GM23338 (cell line): ENCODE data around the gene PGP. TPM values are rescaled to one million over a fixed set of nuclear protein-coding genes. Genes with fewer than 3 reads are reported as not detected.

Experiments used
- ATAC-seq: fragments of 200-7000 bp; cut with Tn5 transposase; 3 replicates; pipeline ENCODE4 v1.9.1; 2020
- DNase-seq: peaks from one replicate; pipeline ENCODE4 v3.0.0-alpha.2; 2015; ENCODE audit warnings: low spot score
- H2AFZ ChIP-seq: fragments of 200-600 bp; sonication (generic); 2 replicates; pipeline ENCODE4 v1.8.0; 2016; ENCODE audit warnings: antibody characterized with exemption, mild to moderate bottlenecking, moderate library complexity
- H3F3A ChIP-seq: fragments of 200-600 bp; sonication (generic); replicated peaks from 2 replicates; pipeline ENCODE4 v1.8.0; 2017; ENCODE audit warnings: antibody characterized with exemption, mixed run types, low read depth
- H3K27ac ChIP-seq: fragments of 200-600 bp; sonication (generic); 2 replicates; pipeline ENCODE4 v1.6.1; 2016; ENCODE audit warnings: low read depth
- H3K27me3 ChIP-seq: fragments of 200-600 bp; sonication (generic); 2 replicates; pipeline ENCODE4 v1.8.0; 2016; ENCODE audit warnings: mild to moderate bottlenecking, mixed run types, moderate library complexity; ENCODE audit not compliant: insufficient read depth
- H3K36me3 ChIP-seq: fragments of 200-600 bp; sonication (generic); 2 replicates; pipeline ENCODE4 v1.8.0; 2016; ENCODE audit warnings: mild to moderate bottlenecking; ENCODE audit not compliant: insufficient read depth
- H3K4me1 ChIP-seq: fragments of 200-600 bp; sonication (generic); 2 replicates; pipeline ENCODE4 v1.8.0; 2016; ENCODE audit warnings: mild to moderate bottlenecking, moderate library complexity; ENCODE audit not compliant: insufficient read depth
- H3K4me2 ChIP-seq: fragments of 200-600 bp; sonication (generic); 2 replicates; pipeline ENCODE4 v1.7.1; 2017; ENCODE audit warnings: mixed run types
- H3K4me3 ChIP-seq: fragments of 200-600 bp; sonication (generic); 2 replicates; pipeline ENCODE4 v1.6.1; 2016; ENCODE audit warnings: mixed run types
- H3K79me2 ChIP-seq: fragments of 200-600 bp; sonication (generic); replicated peaks from 2 replicates; pipeline ENCODE4 v1.8.0; 2017; ENCODE audit warnings: mild to moderate bottlenecking; ENCODE audit not compliant: insufficient read depth
- H3K9me2 ChIP-seq: fragments of 200-600 bp; sonication (generic); 2 replicates; pipeline ENCODE4 v1.8.0; 2017; ENCODE audit not compliant: insufficient read depth
- H4K20me1 ChIP-seq: fragments of 200-600 bp; sonication (generic); replicated peaks from 2 replicates; pipeline ENCODE4 v1.8.0; 2017; ENCODE audit warnings: mild to moderate bottlenecking; ENCODE audit not compliant: insufficient read depth
- H3K27ac Mint-ChIP-seq: 2 replicates; pipeline ENCODE4 v1.8.0; 2020; ENCODE audit warnings: inconsistent platforms, mild to moderate bottlenecking, moderate library complexity, mixed read lengths
- H3K27me3 Mint-ChIP-seq: 3 replicates; pipeline ENCODE4 v1.8.0; 2022; ENCODE audit warnings: low read depth, mild to moderate bottlenecking, moderate library complexity, mixed read lengths, inconsistent platforms; ENCODE audit not compliant: insufficient read depth, poor library complexity
- H3K36me3 Mint-ChIP-seq: 3 replicates; pipeline ENCODE4 v1.8.0; 2021; ENCODE audit warnings: low read depth, mild to moderate bottlenecking, inconsistent platforms, moderate library complexity, mixed read lengths
- H3K4me1 Mint-ChIP-seq: 3 replicates; pipeline ENCODE4 v1.8.0; 2020; ENCODE audit warnings: mild to moderate bottlenecking, inconsistent platforms, mixed read lengths
- H3K4me3 Mint-ChIP-seq: 3 replicates; pipeline ENCODE4 v1.8.0; 2021; ENCODE audit warnings: moderate library complexity, mild to moderate bottlenecking, inconsistent platforms, mixed read lengths
- H3K9me3 Mint-ChIP-seq: 3 replicates; pipeline ENCODE4 v1.8.0; 2020; ENCODE audit warnings: moderate library complexity, mild to moderate bottlenecking, inconsistent platforms, mixed read lengths
- CREB1 ChIP-seq: fragments of 250-450 bp; sonication (Bioruptor Pico); IDR thresholded peaks from 2 replicates; pipeline ENCODE4 v1.5.0; 2020; ENCODE audit warnings: low read depth, mild to moderate bottlenecking, moderate library complexity
- CTCF ChIP-seq, 2 experiments: fragments of 200-600 bp in 1 of 2; sonication (generic) in 1 of 2; conservative IDR thresholded peaks; 2 replicates each; pipeline versions ENCODE4 v1.5.1 to v1.6.1; 2016 to 2017; ENCODE audit warnings: antibody characterized with exemption in 2 of 2, low read depth in 2 of 2, mild to moderate bottlenecking in 2 of 2, moderate library complexity in 1 of 2
- ETS1 ChIP-seq: IDR thresholded peaks from 2 replicates; pipeline ENCODE4 v1.6.1; 2016; ENCODE audit warnings: antibody characterized with exemption
- EZH2phosphoT487 ChIP-seq: fragments of 200-600 bp; sonication (generic); IDR thresholded peaks from one replicate; pipeline ENCODE4 v1.8.1; 2018; ENCODE audit warnings: antibody characterized with exemption; ENCODE audit not compliant: unreplicated experiment
- JUNB ChIP-seq: IDR thresholded peaks from one replicate; pipeline ENCODE4 v1.6.1; 2016; ENCODE audit warnings: antibody characterized with exemption; ENCODE audit not compliant: unreplicated experiment
- ZNF114 ChIP-seq: fragments of 250-450 bp; sonication (Bioruptor Pico); IDR thresholded peaks from 2 replicates; pipeline ENCODE4 v1.5.0; 2020; ENCODE audit warnings: mild to moderate bottlenecking, moderate library complexity
- ZNF331 ChIP-seq: fragments of 250-450 bp; sonication (Bioruptor Pico); IDR thresholded peaks from 2 replicates; pipeline ENCODE4 v1.5.0; 2020; ENCODE audit warnings: low read depth, mild to moderate bottlenecking, moderate library complexity
- polyA plus RNA-seq: library from polyadenylated mRNA; unstranded; fragments of >200 nt; fragmentation: Nextera tagmentation; extraction: Ambion mirVana; gene quantifications from 2 replicates; pipeline ENCODE4 v1.2.1, GENCODE V29; 2016
- total RNA-seq: library from RNA; depleted of rRNA; stranded (reverse); fragments of >200 nt; shearing (Covaris generic); gene quantifications from 2 replicates; pipeline ENCODE4 v1.2.3, GENCODE V29; 2014
- TF ChIP-seq, protein P1 (sequence below): fragments of 250-450 bp; sonication (Bioruptor Pico); IDR thresholded peaks from 2 replicates; pipeline ENCODE4 v1.5.0; 2020; ENCODE audit warnings: mild to moderate bottlenecking, moderate library complexity

PGP gene
- total and polyA plus RNA-seq, 2 experiments from 2014 or later = 44.4 to 80.3 TPM

- peaks cover 2% of the 10 kb centered on the region; the same call in 2 of the 3 replicates for H3K4me1 Mint-ChIP-seq
- Histone ChIP-seq H3K4me2 (no peak overlapping the region), H3K27me3 (no peaks in the 10 kb centered on the region), H3K36me3 (peaks cover 4% of the 10 kb centered on the region; the same call in 1 of the 2 replicates), H2AFZ (no peak overlapping the region), H3K27ac (no peak overlapping the region), H3F3A (peaks cover 13% of the 10 kb centered on the region; the same call in 1 of the 2 replicates), H3K9me2 (no peaks in the 10 kb centered on the region), H4K20me1 (no peaks in the 10 kb centered on the region; the same call in none of the 2 replicates), H3K4me3 (no peak overlapping the region), H3K4me1 (no peaks in the 10 kb centered on the region), H3K79me2 (peaks cover 19% of the 10 kb centered on the region)
- no peak overlapping the region for H3K27ac Mint-ChIP-seq
- H3K27me3 Mint-ChIP-seq = peaks cover 16% of the 10 kb centered on the region
- no peak for ATAC-seq
- no peak for TF ChIP-seq ZNF114 (CRISPR knock-in tag)
- TF ChIP-seq EZH2phosphoT487 = no peak
- TF ChIP-seq, protein P1, sequence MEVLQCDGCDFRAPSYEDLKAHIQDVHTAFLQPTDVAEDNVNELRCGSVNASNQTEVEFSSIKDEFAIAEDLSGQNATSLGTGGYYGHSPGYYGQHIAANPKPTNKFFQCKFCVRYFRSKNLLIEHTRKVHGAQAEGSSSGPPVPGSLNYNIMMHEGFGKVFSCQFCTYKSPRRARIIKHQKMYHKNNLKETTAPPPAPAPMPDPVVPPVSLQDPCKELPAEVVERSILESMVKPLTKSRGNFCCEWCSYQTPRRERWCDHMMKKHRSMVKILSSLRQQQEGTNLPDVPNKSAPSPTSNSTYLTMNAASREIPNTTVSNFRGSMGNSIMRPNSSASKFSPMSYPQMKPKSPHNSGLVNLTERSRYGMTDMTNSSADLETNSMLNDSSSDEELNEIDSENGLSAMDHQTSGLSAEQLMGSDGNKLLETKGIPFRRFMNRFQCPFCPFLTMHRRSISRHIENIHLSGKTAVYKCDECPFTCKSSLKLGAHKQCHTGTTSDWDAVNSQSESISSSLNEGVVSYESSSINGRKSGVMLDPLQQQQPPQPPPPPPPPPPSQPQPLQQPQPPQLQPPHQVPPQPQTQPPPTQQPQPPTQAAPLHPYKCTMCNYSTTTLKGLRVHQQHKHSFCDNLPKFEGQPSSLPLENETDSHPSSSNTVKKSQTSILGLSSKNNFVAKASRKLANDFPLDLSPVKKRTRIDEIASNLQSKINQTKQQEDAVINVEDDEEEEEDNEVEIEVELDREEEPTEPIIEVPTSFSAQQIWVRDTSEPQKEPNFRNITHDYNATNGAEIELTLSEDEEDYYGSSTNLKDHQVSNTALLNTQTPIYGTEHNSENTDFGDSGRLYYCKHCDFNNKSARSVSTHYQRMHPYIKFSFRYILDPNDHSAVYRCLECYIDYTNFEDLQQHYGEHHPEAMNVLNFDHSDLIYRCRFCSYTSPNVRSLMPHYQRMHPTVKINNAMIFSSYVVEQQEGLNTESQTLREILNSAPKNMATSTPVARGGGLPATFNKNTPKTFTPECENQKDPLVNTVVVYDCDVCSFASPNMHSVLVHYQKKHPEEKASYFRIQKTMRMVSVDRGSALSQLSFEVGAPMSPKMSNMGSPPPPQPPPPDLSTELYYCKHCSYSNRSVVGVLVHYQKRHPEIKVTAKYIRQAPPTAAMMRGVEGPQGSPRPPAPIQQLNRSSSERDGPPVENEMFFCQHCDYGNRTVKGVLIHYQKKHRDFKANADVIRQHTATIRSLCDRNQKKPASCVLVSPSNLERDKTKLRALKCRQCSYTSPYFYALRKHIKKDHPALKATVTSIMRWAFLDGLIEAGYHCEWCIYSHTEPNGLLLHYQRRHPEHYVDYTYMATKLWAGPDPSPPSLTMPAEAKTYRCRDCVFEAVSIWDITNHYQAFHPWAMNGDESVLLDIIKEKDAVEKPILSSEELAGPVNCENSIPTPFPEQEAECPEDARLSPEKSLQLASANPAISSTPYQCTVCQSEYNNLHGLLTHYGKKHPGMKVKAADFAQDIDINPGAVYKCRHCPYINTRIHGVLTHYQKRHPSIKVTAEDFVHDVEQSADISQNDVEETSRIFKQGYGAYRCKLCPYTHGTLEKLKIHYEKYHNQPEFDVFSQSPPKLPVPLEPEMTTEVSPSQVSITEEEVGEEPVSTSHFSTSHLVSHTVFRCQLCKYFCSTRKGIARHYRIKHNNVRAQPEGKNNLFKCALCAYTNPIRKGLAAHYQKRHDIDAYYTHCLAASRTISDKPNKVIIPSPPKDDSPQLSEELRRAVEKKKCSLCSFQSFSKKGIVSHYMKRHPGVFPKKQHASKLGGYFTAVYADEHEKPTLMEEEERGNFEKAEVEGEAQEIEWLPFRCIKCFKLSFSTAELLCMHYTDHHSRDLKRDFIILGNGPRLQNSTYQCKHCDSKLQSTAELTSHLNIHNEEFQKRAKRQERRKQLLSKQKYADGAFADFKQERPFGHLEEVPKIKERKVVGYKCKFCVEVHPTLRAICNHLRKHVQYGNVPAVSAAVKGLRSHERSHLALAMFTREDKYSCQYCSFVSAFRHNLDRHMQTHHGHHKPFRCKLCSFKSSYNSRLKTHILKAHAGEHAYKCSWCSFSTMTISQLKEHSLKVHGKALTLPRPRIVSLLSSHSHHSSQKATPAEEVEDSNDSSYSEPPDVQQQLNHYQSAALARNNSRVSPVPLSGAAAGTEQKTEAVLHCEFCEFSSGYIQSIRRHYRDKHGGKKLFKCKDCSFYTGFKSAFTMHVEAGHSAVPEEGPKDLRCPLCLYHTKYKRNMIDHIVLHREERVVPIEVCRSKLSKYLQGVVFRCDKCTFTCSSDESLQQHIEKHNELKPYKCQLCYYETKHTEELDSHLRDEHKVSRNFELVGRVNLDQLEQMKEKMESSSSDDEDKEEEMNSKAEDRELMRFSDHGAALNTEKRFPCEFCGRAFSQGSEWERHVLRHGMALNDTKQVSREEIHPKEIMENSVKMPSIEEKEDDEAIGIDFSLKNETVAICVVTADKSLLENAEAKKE (CRISPR knock-in tag) = no peak
- no peak for TF ChIP-seq CREB1 (CRISPR knock-in tag)
- no peak for TF ChIP-seq ETS1
- TF ChIP-seq CTCF (conservative IDR thresholded peaks at IDR 0.05; ENCODE audit: low read depth in 2 of 2) = no peak
- no peak for TF ChIP-seq ZNF331 (CRISPR knock-in tag)
- no peak for TF ChIP-seq JUNB
- no peak for DNase-seq
- no peak overlapping the region; the same call in 2 of the 3 replicates for H3K4me3 Mint-ChIP-seq
- H3K9me3 Mint-ChIP-seq = no peaks in the 10 kb centered on the region; the same call in 2 of the 3 replicates
- peaks cover 34% of the 10 kb centered on the region for H3K36me3 Mint-ChIP-seq
Measured at GRCh38 chr16:2166263-2167067, 48.2 kb downstream of the PGP start.
